ENCODE results near the gene CCDC187. TPM values are rescaled to one million over a fixed set of nuclear protein-coding genes. Genes with fewer than 3 reads are reported as not detected.

The CCDC187 gene
- total RNA-seq, 6 donors from 2014 or later = 0.17 to 22.3 (median 10.0) TPM

- no peak for ATAC-seq (ENCODE audit: low FRiP score in 2 of 2)
- Histone ChIP-seq H3K4me3 (no peak overlapping the region), H3K27ac (no peak overlapping the region), H3K4me1 (peaks cover 12 to 36% (median 20%) of the 10 kb centered on the region in 4 donors), H3K9me3 (no peaks in the 10 kb centered on the region), H3K36me3 (no peaks in the 10 kb centered on the region), H3K27me3 (no peaks in the 10 kb centered on the region)
- DNase-seq = no peak
- 78 to 90% methylated on average over 3 to 4 of the region's 4 CpGs for WGBS, 2 donors
- TF ChIP-seq EP300 (IDR thresholded peaks at IDR 0.05) (no peak), POLR2A (IDR thresholded peaks at IDR 0.05) (no peak), POLR2AphosphoS5 (IDR thresholded peaks at IDR 0.05) (no peak)
- TF ChIP-seq, protein P1, sequence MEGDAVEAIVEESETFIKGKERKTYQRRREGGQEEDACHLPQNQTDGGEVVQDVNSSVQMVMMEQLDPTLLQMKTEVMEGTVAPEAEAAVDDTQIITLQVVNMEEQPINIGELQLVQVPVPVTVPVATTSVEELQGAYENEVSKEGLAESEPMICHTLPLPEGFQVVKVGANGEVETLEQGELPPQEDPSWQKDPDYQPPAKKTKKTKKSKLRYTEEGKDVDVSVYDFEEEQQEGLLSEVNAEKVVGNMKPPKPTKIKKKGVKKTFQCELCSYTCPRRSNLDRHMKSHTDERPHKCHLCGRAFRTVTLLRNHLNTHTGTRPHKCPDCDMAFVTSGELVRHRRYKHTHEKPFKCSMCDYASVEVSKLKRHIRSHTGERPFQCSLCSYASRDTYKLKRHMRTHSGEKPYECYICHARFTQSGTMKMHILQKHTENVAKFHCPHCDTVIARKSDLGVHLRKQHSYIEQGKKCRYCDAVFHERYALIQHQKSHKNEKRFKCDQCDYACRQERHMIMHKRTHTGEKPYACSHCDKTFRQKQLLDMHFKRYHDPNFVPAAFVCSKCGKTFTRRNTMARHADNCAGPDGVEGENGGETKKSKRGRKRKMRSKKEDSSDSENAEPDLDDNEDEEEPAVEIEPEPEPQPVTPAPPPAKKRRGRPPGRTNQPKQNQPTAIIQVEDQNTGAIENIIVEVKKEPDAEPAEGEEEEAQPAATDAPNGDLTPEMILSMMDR (IDR thresholded peaks at IDR 0.05) = no peak
Measured at GRCh38 chr9:136243631-136244030, 60.3 kb downstream of the CCDC187 start.

- DNase-seq (no peak), ATAC-seq (ENCODE audit: low FRiP score in 2 of 2) (no peak)
- Histone ChIP-seq H3K9me3 (no peaks in the 10 kb centered on the region), H3K27ac (no peak overlapping the region), H3K4me1 (peaks cover 12 to 36% (median 20%) of the 10 kb centered on the region in 4 donors), H3K4me3 (no peak overlapping the region), H3K36me3 (no peaks in the 10 kb centered on the region), H3K27me3 (no peaks in the 10 kb centered on the region)
- TF ChIP-seq POLR2A (IDR thresholded peaks at IDR 0.05) (no peak), POLR2AphosphoS5 (IDR thresholded peaks at IDR 0.05) (no peak)
- TF ChIP-seq, protein P1 (IDR thresholded peaks at IDR 0.05) = no peak
- WGBS, 2 donors = 74 to 88% methylated on average over 5 to 6 of the region's 6 CpGs
Measured at GRCh38 chr9:136242918-136243525, 60.9 kb downstream of the CCDC187 start.

DNA sequence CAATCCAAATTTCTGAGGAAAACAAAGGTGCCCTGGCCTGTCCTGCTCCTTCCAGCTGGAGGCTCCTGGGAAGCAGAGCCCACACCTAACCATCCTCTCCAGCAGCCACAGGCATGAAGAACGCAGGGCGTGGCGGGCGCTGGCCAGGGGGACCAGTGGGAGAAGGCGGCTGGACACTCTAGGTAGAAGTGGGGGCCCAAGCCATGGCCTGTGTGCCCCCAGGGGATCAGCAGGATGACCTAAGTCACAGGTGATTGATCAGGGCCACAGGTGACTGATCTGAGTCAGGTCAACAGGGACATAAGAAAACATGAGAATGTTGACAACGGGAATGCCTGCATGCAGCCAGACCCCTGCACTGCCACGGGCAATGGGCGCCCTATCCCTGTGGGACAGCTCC, 61.6 kb downstream of the CCDC187 start:
- H3K27me3 ChIP-seq = no peaks in the 10 kb centered on the region
- H3K27ac ChIP-seq = no peak overlapping the region
- WGBS, 2 donors = 83 to 85% methylated on average over 8 of the region's 8 CpGs
- no peaks in the 10 kb centered on the region for H3K9me3 ChIP-seq
- H3K4me3 ChIP-seq = no peak overlapping the region
- peak in 1 of 2 donors; percentile 77 for DNase-seq
- peaks cover 0 to 2% (median 0%) of the 10 kb centered on the region in 4 donors for H3K36me3 ChIP-seq
- peaks cover 12 to 36% (median 20%) of the 10 kb centered on the region in 4 donors for H3K4me1 ChIP-seq
- no peak for TF ChIP-seq POLR2A (IDR thresholded peaks at IDR 0.05)
- TF ChIP-seq POLR2AphosphoS5 (IDR thresholded peaks at IDR 0.05) = no peak
- TF ChIP-seq, protein P1 (IDR thresholded peaks at IDR 0.05) = no peak
- TF ChIP-seq EP300 (IDR thresholded peaks at IDR 0.05) = no peak
- no peak for ATAC-seq (ENCODE audit: low FRiP score in 2 of 2)

DNA sequence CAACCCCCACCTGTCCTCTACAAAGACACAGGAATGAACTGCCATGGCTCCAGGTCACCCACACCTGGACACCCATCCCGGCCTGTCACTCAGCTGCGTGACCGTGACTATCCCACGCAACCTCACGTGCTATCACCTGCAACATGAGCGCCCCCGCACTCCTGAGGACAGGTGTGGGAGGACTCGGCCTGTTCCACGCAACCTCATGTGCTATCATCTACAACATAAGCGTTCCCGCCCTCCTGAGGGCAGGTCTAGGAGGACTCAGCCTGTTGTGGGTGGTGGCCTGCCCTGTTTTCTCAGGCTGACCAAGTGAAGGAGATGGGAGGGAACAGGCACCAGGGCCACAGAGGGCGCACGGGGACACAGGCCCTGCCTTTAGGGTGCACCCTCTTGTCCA, 62.4 kb downstream of the CCDC187 start:
- Histone ChIP-seq H3K27me3 (no peaks in the 10 kb centered on the region), H3K27ac (no peak overlapping the region), H3K4me1 (peaks cover 12 to 36% (median 20%) of the 10 kb centered on the region in 4 donors), H3K36me3 (peaks cover 0 to 9% (median 3%) of the 10 kb centered on the region in 4 donors), H3K4me3 (no peak overlapping the region), H3K9me3 (no peaks in the 10 kb centered on the region)
- no peak for TF ChIP-seq POLR2A (IDR thresholded peaks at IDR 0.05)
- no peak for TF ChIP-seq EP300 (IDR thresholded peaks at IDR 0.05)
- TF ChIP-seq POLR2AphosphoS5 (IDR thresholded peaks at IDR 0.05) = no peak
- TF ChIP-seq, protein P1 (IDR thresholded peaks at IDR 0.05) = no peak
- peak in 1 of 2 donors; percentile 45 for DNase-seq
- WGBS, 2 donors = 95 to 96% methylated on average over 11 to 13 of the region's 13 CpGs
- ATAC-seq (ENCODE audit: low FRiP score in 2 of 2) = no peak

DNA sequence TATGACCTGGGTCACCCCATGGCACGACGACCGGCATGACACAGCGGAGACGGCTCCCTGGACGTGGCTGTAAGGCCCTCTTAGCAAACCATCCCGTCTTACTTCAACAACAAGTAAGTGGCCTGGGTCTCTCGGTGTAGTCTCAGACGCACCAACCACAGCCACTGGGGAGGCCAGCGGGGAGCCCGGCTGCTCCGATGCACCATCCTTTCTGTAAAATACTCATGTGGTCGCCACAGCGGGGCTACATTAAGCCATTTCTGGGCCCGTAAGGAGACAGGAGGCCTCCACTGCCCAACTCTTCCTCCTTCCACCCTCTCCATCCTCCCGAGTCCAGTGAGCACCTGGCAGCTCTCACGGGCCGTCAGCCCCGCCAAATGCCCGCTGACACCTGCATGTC, 63.0 kb downstream of the CCDC187 start:
- no peaks in the 10 kb centered on the region for H3K27me3 ChIP-seq
- DNase-seq (peak in 1 of 2 donors; percentile 69), ATAC-seq (ENCODE audit: low FRiP score in 2 of 2) (no peak)
- H3K9me3 ChIP-seq = no peaks in the 10 kb centered on the region
- H3K36me3 ChIP-seq = peaks cover 0 to 15% (median 6%) of the 10 kb centered on the region in 4 donors
- H3K4me3 ChIP-seq = no peak overlapping the region
- 91 to 93% methylated on average over 14 to 19 of the region's 20 CpGs for WGBS, 2 donors
- H3K4me1 ChIP-seq = peaks cover 12 to 30% (median 19%) of the 10 kb centered on the region in 4 donors
- no peak overlapping the region for H3K27ac ChIP-seq
- TF ChIP-seq POLR2A (IDR thresholded peaks at IDR 0.05) = no peak
- TF ChIP-seq EP300 (IDR thresholded peaks at IDR 0.05) = no peak
- TF ChIP-seq POLR2AphosphoS5 (IDR thresholded peaks at IDR 0.05) = no peak
- TF ChIP-seq, protein P1 (IDR thresholded peaks at IDR 0.05) = no peak

Measured in upper lobe of left lung (tissue), 6 donors.